Mesothelial cell of epicardium (in vitro differentiated cells): ENCODE measurements around the gene MAOA. TPM values are rescaled to one million over a fixed set of nuclear protein-coding genes. Genes with fewer than 3 reads are reported as not detected.

Experiments
- DNase-seq, 2 experiments: peaks; one replicate each; pipeline ENCODE4 v3.0.0; 2021; ENCODE audit warnings: low spot score in 2 of 2; ENCODE audit not compliant: unreplicated experiment in 2 of 2
- H3K27ac Mint-ChIP-seq: 2 replicates; pipeline ENCODE4 v1.8.0; 2021; ENCODE audit warnings: mixed read lengths
- H3K27me3 Mint-ChIP-seq: 2 replicates; pipeline ENCODE4 v1.8.0; 2021; ENCODE audit warnings: low read depth, mixed read lengths
- H3K36me3 Mint-ChIP-seq: 2 replicates; pipeline ENCODE4 v1.8.0; 2021; ENCODE audit warnings: mixed read lengths
- H3K4me1 Mint-ChIP-seq: 2 replicates; pipeline ENCODE4 v1.8.0; 2021; ENCODE audit warnings: mixed read lengths
- H3K4me3 Mint-ChIP-seq: 2 replicates; pipeline ENCODE4 v1.8.0; 2021; ENCODE audit warnings: mild to moderate bottlenecking, moderate library complexity, mixed read lengths
- H3K9me3 Mint-ChIP-seq: 2 replicates; pipeline ENCODE4 v1.8.0; 2021; ENCODE audit warnings: mixed read lengths
- total RNA-seq: library from RNA; stranded (reverse); gene quantifications from 3 replicates; pipeline ENCODE4 v1.2.1, GENCODE V29; 2021
- TF ChIP-seq, protein P1 (sequence below): fragments of 200-600 bp; sonication (generic); IDR thresholded peaks from one replicate; pipeline ENCODE4 v1.5.0; 2021; ENCODE audit warnings: antibody characterized with exemption; ENCODE audit not compliant: unreplicated experiment

Gene MAOA
- total RNA-seq, 1 donor from 2014 or later: 0.63 TPM

DNA sequence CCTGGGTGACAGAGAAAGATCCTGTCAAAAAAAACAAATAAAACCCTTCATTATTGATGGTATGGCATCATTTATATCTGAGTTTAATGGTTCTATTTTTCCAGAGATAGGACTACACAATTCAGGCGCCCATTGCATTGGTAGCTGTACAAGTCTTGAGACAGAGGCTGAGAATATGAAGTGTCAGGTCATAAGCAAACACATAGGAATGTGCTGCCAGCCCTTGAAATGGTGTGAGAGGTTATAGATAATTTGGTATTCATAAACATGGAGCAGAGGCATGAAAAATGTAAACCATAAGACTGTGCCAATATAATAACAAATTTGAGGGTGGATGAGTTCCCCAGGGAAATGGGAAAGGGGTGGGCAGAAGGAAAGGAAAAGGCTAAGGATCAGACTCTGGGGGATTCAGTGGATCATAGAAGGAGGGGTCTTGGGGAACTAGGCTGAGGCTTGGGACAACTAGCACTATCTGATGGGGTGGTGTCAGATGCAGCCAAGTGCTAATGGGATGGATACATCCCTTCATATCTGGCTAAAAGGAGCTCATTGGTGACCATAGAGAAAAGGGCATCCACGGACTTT lies 50.8 kb downstream of the MAOA start:
- peaks cover 15% of the 10 kb centered on the region for H3K9me3 Mint-ChIP-seq
- no peak overlapping the region for H3K27ac Mint-ChIP-seq
- peaks cover 35% of the 10 kb centered on the region for H3K4me1 Mint-ChIP-seq
- TF ChIP-seq, protein P1, sequence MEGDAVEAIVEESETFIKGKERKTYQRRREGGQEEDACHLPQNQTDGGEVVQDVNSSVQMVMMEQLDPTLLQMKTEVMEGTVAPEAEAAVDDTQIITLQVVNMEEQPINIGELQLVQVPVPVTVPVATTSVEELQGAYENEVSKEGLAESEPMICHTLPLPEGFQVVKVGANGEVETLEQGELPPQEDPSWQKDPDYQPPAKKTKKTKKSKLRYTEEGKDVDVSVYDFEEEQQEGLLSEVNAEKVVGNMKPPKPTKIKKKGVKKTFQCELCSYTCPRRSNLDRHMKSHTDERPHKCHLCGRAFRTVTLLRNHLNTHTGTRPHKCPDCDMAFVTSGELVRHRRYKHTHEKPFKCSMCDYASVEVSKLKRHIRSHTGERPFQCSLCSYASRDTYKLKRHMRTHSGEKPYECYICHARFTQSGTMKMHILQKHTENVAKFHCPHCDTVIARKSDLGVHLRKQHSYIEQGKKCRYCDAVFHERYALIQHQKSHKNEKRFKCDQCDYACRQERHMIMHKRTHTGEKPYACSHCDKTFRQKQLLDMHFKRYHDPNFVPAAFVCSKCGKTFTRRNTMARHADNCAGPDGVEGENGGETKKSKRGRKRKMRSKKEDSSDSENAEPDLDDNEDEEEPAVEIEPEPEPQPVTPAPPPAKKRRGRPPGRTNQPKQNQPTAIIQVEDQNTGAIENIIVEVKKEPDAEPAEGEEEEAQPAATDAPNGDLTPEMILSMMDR: no peak
- no peak for DNase-seq
- H3K4me3 Mint-ChIP-seq: no peak overlapping the region
- no peaks in the 10 kb centered on the region for H3K36me3 Mint-ChIP-seq
- H3K27me3 Mint-ChIP-seq: no peaks in the 10 kb centered on the region

- no peak for DNase-seq
- H3K27ac Mint-ChIP-seq: no peak overlapping the region
- H3K4me3 Mint-ChIP-seq: no peak overlapping the region
- H3K9me3 Mint-ChIP-seq: peaks cover 16% of the 10 kb centered on the region
- H3K4me1 Mint-ChIP-seq: peaks cover 26% of the 10 kb centered on the region
- no peaks in the 10 kb centered on the region for H3K27me3 Mint-ChIP-seq
- TF ChIP-seq, protein P1: no peak
- no peaks in the 10 kb centered on the region for H3K36me3 Mint-ChIP-seq
Measured at GRCh38 chrX:43707812-43708548, 51.9 kb downstream of the MAOA start.

DNA sequence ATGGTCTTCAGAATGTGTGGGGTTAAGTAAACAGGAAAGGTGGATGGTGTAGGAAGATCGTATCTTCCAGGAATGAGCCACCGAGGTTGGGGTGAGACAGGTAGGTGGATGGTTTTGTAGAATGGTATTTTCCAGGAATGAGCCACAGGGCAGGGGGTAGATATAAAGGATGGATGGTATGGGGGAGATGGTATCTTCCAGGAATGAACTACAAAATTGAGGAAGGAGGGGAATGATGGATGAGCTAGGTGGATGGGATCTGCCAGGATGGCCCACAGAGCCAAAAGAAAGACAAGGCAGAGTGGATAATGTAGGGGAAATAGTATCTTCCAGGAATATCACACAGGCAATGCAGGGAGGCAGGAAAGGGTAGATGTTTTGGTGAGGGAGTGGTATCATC lies 60.0 kb downstream of the MAOA start:
- no peak overlapping the region for H3K27ac Mint-ChIP-seq
- DNase-seq: no peak
- H3K4me3 Mint-ChIP-seq: no peak overlapping the region
- no peaks in the 10 kb centered on the region for H3K27me3 Mint-ChIP-seq
- H3K9me3 Mint-ChIP-seq: peaks cover 6% of the 10 kb centered on the region
- no peaks in the 10 kb centered on the region for H3K4me1 Mint-ChIP-seq
- no peaks in the 10 kb centered on the region for H3K36me3 Mint-ChIP-seq
- TF ChIP-seq, protein P1: no peak

DNA sequence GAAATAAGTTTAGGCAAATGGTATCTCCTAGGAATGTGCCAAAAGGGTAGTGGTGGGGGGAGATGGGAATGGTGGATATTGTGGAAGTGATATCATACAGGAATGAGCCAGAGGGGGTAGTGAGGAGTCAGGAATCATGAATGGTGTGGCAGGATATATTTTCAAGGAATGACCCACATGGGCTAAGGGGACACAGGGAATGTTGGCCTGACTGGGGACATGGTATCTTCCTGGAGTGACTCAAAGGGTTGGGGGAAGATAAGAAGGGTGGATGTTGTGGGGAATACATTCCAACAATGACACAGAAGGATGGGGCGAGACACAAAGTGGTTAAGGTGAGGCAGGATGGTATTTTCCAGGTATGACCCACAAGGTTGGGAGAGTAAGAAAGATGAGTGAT lies 60.6 kb downstream of the MAOA start:
- Mint-ChIP-seq H3K36me3 (no peaks in the 10 kb centered on the region), H3K4me1 (no peaks in the 10 kb centered on the region), H3K27me3 (no peaks in the 10 kb centered on the region), H3K9me3 (peaks cover 6% of the 10 kb centered on the region), H3K4me3 (no peak overlapping the region), H3K27ac (no peak overlapping the region)
- no peak for DNase-seq
- TF ChIP-seq, protein P1: no peak

GRCh38 chrX:43717161-43717560 lies 61.1 kb downstream of the MAOA start:
- H3K27me3 Mint-ChIP-seq: no peaks in the 10 kb centered on the region

More at GRCh38 chrX:43717161-43717560, 61.1 kb downstream of the MAOA start:
- DNase-seq: no peak
- H3K27ac Mint-ChIP-seq: no peak overlapping the region
- H3K4me3 Mint-ChIP-seq: no peak overlapping the region
- TF ChIP-seq, protein P1: no peak
- H3K4me1 Mint-ChIP-seq: no peaks in the 10 kb centered on the region
- H3K9me3 Mint-ChIP-seq: peaks cover 6% of the 10 kb centered on the region
- H3K36me3 Mint-ChIP-seq: no peaks in the 10 kb centered on the region
